22Rv1 (cell line): ENCODE results near the gene FHOD3.

Source experiments
- CTCF ChIP-seq: fragments of 450-650 bp; IDR thresholded peaks from 2 replicates; pipeline ENCODE4 v1.5.1; 2017; ENCODE audit warnings: mild to moderate bottlenecking
- ZFX ChIP-seq: fragments of 450-650 bp; IDR thresholded peaks from 2 replicates; pipeline ENCODE4 v1.6.1; 2017; ENCODE audit warnings: antibody characterized with exemption, borderline replicate concordance

GRCh38 chr18:36658611-36659010, 361.1 kb downstream of the FHOD3 start:
- no peak for TF ChIP-seq CTCF
- TF ChIP-seq ZFX, result no peak
